Smooth muscle cell (in vitro differentiated cells): ENCODE results near the gene PLCB1. TPM values are rescaled to one million over a fixed set of nuclear protein-coding genes. Genes with fewer than 3 reads are reported as not detected.

ENCODE experiments used
- DNase-seq: peaks from one replicate; lab custom pipeline; 2025; ENCODE audit not compliant: unreplicated experiment; lab: John Stamatoyannopoulos, UW
- H2AFZ ChIP-seq: fragments of 200-600 bp; sonication (generic); 2 replicates; pipeline ENCODE4 v1.6.0; 2016; ENCODE audit warnings: antibody characterized with exemption, low read depth, mild to moderate bottlenecking
- H3F3A ChIP-seq: fragments of 200-600 bp; sonication (generic); 2 replicates; pipeline ENCODE4 v1.6.0; 2017; ENCODE audit warnings: antibody characterized with exemption, low read depth
- H3K27ac ChIP-seq: fragments of 200-600 bp; sonication (generic); 2 replicates; pipeline ENCODE4 v1.5.1; 2016; ENCODE audit warnings: low read depth, mild to moderate bottlenecking
- H3K27me3 ChIP-seq: fragments of 200-600 bp; sonication (generic); 2 replicates; pipeline ENCODE4 v1.6.1; 2016; ENCODE audit warnings: low read depth, mild to moderate bottlenecking
- H3K36me3 ChIP-seq: fragments of 200-600 bp; sonication (generic); 2 replicates; pipeline ENCODE4 v1.5.1; 2016; ENCODE audit warnings: low read depth
- H3K4me1 ChIP-seq: fragments of 200-600 bp; sonication (generic); 2 replicates; pipeline ENCODE4 v1.5.1; 2016; ENCODE audit warnings: low read depth
- H3K4me2 ChIP-seq: fragments of 200-600 bp; sonication (generic); 2 replicates; pipeline ENCODE4 v1.6.0; 2016; ENCODE audit warnings: mild to moderate bottlenecking
- H3K4me3 ChIP-seq: fragments of 200-600 bp; sonication (generic); 2 replicates; pipeline ENCODE4 v1.5.1; 2016; ENCODE audit warnings: mild to moderate bottlenecking
- H3K79me2 ChIP-seq: fragments of 200-600 bp; sonication (generic); 2 replicates; pipeline ENCODE4 v1.6.0; 2016; ENCODE audit warnings: low read depth, mild to moderate bottlenecking
- H3K9ac ChIP-seq: fragments of 200-600 bp; sonication (generic); 2 replicates; pipeline ENCODE4 v1.6.0; 2016; ENCODE audit warnings: low read depth
- H3K9me3 ChIP-seq: fragments of 200-600 bp; sonication (generic); replicated peaks from 2 replicates; pipeline ENCODE4 v1.5.1; 2016; ENCODE audit warnings: low read depth
- H4K20me1 ChIP-seq: fragments of 200-600 bp; sonication (generic); 2 replicates; pipeline ENCODE4 v1.6.0; 2016; ENCODE audit warnings: low read depth
- CTCF ChIP-seq: fragments of 200-600 bp; sonication (generic); IDR thresholded peaks from 2 replicates; pipeline ENCODE4 v1.5.1; 2017; ENCODE audit warnings: borderline replicate concordance, mild to moderate bottlenecking, antibody characterized with exemption; ENCODE audit not compliant: insufficient read depth, poor library complexity, severe bottlenecking
- WGBS: methylation state at CpG from one replicate; pipeline ENCODE4 v1.1.7; 2016; ENCODE audit warnings: low lambda C conversion rate; 5-methylcytosine and 5-hydroxymethylcytosine counted together
- polyA plus RNA-seq: library from polyadenylated mRNA; unstranded; fragments of >200 nt; fragmentation: Nextera tagmentation; extraction: Ambion mirVana; gene quantifications from 2 replicates; pipeline ENCODE4 v1.2.1, GENCODE V29; 2016
- total RNA-seq: library from RNA; depleted of rRNA; stranded (reverse); fragments of >200 nt; gene quantifications from 2 replicates; pipeline ENCODE4 v1.2.3, GENCODE V29; 2014

The PLCB1 gene
- total and polyA plus RNA-seq, 2 experiments from 2014 or later: 4.7 to 25.3 TPM

DNA sequence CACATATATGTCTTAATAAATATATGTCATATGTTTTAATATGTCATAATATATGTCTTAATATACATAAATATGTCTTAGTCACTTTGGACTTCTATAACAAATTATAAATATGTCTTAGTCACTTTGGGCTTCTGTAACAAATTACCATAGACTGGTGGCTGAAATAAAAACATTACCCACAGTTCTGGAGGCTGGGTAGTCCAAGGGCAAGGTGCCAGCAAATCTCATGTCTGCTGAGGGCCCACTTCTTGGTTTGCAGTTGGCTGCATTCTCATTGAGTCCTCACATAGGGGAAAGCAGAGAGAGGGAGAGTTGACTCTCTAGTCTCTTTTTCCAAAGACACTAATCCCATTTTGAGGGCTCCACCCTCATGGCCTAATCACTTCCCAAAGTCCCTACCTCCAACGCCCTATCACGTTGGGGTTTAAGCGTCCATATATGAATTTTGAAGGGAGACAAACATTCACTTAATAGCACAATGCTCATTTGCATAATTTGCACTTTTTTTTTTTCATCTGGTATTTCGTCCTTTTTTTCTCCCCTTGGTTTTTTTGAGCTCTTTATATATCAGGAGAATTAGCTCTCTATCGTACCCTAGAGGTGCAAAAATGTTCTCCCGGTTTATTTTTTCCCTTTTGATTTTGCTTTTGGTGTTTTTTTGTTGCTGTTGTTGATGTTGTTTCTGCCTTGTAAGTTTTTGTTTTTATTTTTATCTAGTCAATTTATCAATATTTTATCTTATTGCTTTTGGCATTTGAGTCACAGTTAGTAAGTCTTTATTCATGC lies 266.4 kb downstream of the PLCB1 start:
- no peak for DNase-seq

GRCh38 chr20:8399947-8400346 lies 267.9 kb downstream of the PLCB1 start:
- Histone ChIP-seq H4K20me1 (no peaks in the 10 kb centered on the region), H2AFZ (no peak overlapping the region), H3K4me1 (no peaks in the 10 kb centered on the region), H3K9me3 (no peaks in the 10 kb centered on the region), H3K27ac (no peak overlapping the region), H3K9ac (no peak overlapping the region), H3K4me2 (no peak overlapping the region), H3K36me3 (no peaks in the 10 kb centered on the region), H3K79me2 (no peaks in the 10 kb centered on the region), H3K27me3 (no peaks in the 10 kb centered on the region), H3F3A (no peaks in the 10 kb centered on the region), H3K4me3 (no peak overlapping the region)
- no peak for DNase-seq
- no peak for TF ChIP-seq CTCF

More for the DNA sequence above, 266.4 kb downstream of the PLCB1 start:
- Histone ChIP-seq H3F3A (no peaks in the 10 kb centered on the region), H3K4me2 (no peak overlapping the region), H2AFZ (no peak overlapping the region), H3K4me3 (no peak overlapping the region), H3K27ac (no peak overlapping the region), H3K27me3 (no peaks in the 10 kb centered on the region), H3K79me2 (no peaks in the 10 kb centered on the region), H3K4me1 (no peaks in the 10 kb centered on the region), H4K20me1 (no peaks in the 10 kb centered on the region), H3K36me3 (no peaks in the 10 kb centered on the region), H3K9me3 (no peaks in the 10 kb centered on the region), H3K9ac (no peak overlapping the region)
- no peak for TF ChIP-seq CTCF
- WGBS: 89% methylated on average over 6 of the region's 6 CpGs

DNA sequence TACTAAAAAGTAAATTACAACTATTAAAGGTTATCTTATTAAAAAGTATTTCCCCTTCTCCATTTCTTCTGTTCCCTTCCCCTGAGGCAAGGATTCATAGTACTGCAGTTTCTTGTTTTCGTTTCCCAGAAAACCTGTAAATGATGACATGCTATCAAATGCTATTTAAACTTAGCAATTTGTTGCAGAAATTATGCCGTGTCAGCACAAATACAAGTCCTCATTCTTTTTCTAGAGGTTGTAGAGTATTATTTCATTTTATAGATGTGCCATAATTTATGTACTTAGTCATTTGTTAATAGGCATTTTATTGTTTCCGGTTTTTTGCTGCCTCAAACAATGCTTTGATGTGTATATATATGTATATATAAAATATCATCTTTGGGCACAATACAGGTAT lies 268.4 kb downstream of the PLCB1 start:
- no peaks in the 10 kb centered on the region for H3K4me1 ChIP-seq
- H3F3A ChIP-seq: no peaks in the 10 kb centered on the region
- WGBS: 92% methylated on average over 3 of the region's 3 CpGs
- no peaks in the 10 kb centered on the region for H3K9me3 ChIP-seq
- no peaks in the 10 kb centered on the region for H3K27me3 ChIP-seq
- no peak overlapping the region for H2AFZ ChIP-seq
- no peaks in the 10 kb centered on the region for H3K79me2 ChIP-seq
- H3K4me2 ChIP-seq: no peak overlapping the region
- H3K27ac ChIP-seq: no peak overlapping the region
- no peak for DNase-seq
- H3K4me3 ChIP-seq: no peak overlapping the region
- H4K20me1 ChIP-seq: no peaks in the 10 kb centered on the region
- no peak for TF ChIP-seq CTCF
- H3K36me3 ChIP-seq: no peaks in the 10 kb centered on the region
- H3K9ac ChIP-seq: no peak overlapping the region

DNA sequence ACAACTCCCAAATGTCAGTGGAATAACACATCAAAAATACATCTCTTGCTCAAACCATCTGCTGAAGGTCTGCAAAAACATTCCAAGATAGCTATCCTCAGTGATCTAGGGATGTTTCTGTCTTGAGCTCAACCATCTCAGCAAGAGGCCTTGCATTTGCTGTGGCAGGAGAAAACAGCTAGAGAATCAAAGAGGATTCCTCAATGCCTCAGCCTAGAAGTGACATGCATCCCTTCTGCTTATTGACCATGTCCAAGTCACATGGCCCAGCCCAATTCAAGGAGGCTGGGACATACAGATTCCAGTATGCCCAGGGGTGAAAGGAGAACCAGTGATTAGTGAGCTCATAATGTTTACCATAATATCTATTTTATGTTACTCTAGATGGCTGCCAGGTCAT lies 269.5 kb downstream of the PLCB1 start:
- no peaks in the 10 kb centered on the region for H3K9me3 ChIP-seq
- H3F3A ChIP-seq: no peaks in the 10 kb centered on the region
- no peak for DNase-seq
- H3K4me3 ChIP-seq: no peak overlapping the region
- TF ChIP-seq CTCF: no peak
- no peak overlapping the region for H2AFZ ChIP-seq
- H3K4me1 ChIP-seq: no peaks in the 10 kb centered on the region
- no peaks in the 10 kb centered on the region for H3K79me2 ChIP-seq
- H3K27me3 ChIP-seq: no peaks in the 10 kb centered on the region
- no peaks in the 10 kb centered on the region for H4K20me1 ChIP-seq
- H3K36me3 ChIP-seq: no peaks in the 10 kb centered on the region
- no peak overlapping the region for H3K9ac ChIP-seq
- no peak overlapping the region for H3K4me2 ChIP-seq
- no peak overlapping the region for H3K27ac ChIP-seq
